Left lobe of liver (tissue), 2 donors: ENCODE measurements around the gene JMJD1C. TPM values are rescaled to one million over a fixed set of nuclear protein-coding genes. Genes with fewer than 3 reads are reported as not detected.
"Not testable (repeated sequence)": the region's sequence is repeated elsewhere in the genome, so short reads cannot be mapped to it uniquely, and the experiment has no call there.

Experiments
- ATAC-seq: fragments of 200-7000 bp; cut with Tn5 transposase; one replicate; pipeline ENCODE4 v1.9.1; 2020; ENCODE audit warnings: mild to moderate bottlenecking, moderate library complexity
- DNase-seq: peaks from one replicate; pipeline ENCODE4 v3.0.0-alpha.2; 2020; ENCODE audit warnings: low spot score
- total RNA-seq: library from RNA; stranded (reverse); gene quantifications from one replicate; pipeline ENCODE4 v1.2.1, GENCODE V29; 2021
- donor health status: DM: no; HTN: no; CAD: no; lungs with moderate emphysema.
- donor health status: DM: no; HTN: yes; CAD: no.

Gene JMJD1C
- total RNA-seq, 1 donor from 2014 or later, result 32.0 TPM

GRCh38 chr10:63236113-63236935 is 229.5 kb downstream of the JMJD1C start:
- DNase-seq (no peak), ATAC-seq (peak; percentile 90)

- not testable (repeated sequence) for DNase-seq, ATAC-seq
Observed at GRCh38 chr10:63235136-63235535, 230.6 kb downstream of the JMJD1C start.

- DNase-seq, result no peak
- no peak for ATAC-seq
Observed at GRCh38 chr10:63229161-63229560, 236.6 kb downstream of the JMJD1C start.

GRCh38 chr10:63228237-63228636 is 237.5 kb downstream of the JMJD1C start:
- ATAC-seq (no peak), DNase-seq (no peak)

GRCh38 chr10:63227207-63227895 is 238.4 kb downstream of the JMJD1C start:
- ATAC-seq, result no peak

GRCh38 chr10:63224241-63224640 is 241.5 kb downstream of the JMJD1C start:
- ATAC-seq (no peak), DNase-seq (no peak)

More at GRCh38 chr10:63227207-63227895, 238.4 kb downstream of the JMJD1C start:
- DNase-seq, result no peak

GRCh38 chr10:63221950-63222349 is 243.8 kb downstream of the JMJD1C start:
- ATAC-seq, result no peak
- no peak for DNase-seq

GRCh38 chr10:63219749-63220148 is 246.0 kb downstream of the JMJD1C start:
- ATAC-seq, result no peak
- DNase-seq, result no peak

- DNase-seq (no peak), ATAC-seq (peak; percentile 92)
Observed at GRCh38 chr10:63217120-63217605, 248.6 kb downstream of the JMJD1C start.

GRCh38 chr10:63214571-63214970 is 251.2 kb downstream of the JMJD1C start:
- DNase-seq, result no peak
- ATAC-seq, result no peak

GRCh38 chr10:63213489-63213888 is 252.3 kb downstream of the JMJD1C start:
- DNase-seq, result no peak

GRCh38 chr10:63210611-63211196 is 255.1 kb downstream of the JMJD1C start:
- no peak for ATAC-seq
- DNase-seq, result no peak

More at GRCh38 chr10:63213489-63213888, 252.3 kb downstream of the JMJD1C start:
- peak; percentile 29 for ATAC-seq

- DNase-seq (no peak), ATAC-seq (no peak)
Observed at GRCh38 chr10:63209705-63210104, 256.1 kb downstream of the JMJD1C start.

GRCh38 chr10:63208986-63209385 is 256.8 kb downstream of the JMJD1C start:
- no peak for DNase-seq
- no peak for ATAC-seq

GRCh38 chr10:63206997-63207811 is 258.6 kb downstream of the JMJD1C start:
- no peak for DNase-seq
- peak; percentile 65 for ATAC-seq

- no peak for ATAC-seq
- DNase-seq, result no peak
Observed at GRCh38 chr10:63206576-63206975, 259.2 kb downstream of the JMJD1C start.

- no peak for ATAC-seq
- no peak for DNase-seq
Observed at GRCh38 chr10:63205421-63205820, 260.4 kb downstream of the JMJD1C start.

GRCh38 chr10:63204667-63205391 is 260.9 kb downstream of the JMJD1C start:
- DNase-seq, result no peak
- ATAC-seq, result peak; percentile 59

- no peak for DNase-seq
- no peak for ATAC-seq
Observed at GRCh38 chr10:63201118-63201517, 264.7 kb downstream of the JMJD1C start.

- DNase-seq (no peak), ATAC-seq (no peak)
Observed at GRCh38 chr10:63200431-63200830, 265.3 kb downstream of the JMJD1C start.
